OCI-LY1 (cell line): Measurements from ENCODE around the gene MORC3.

ENCODE experiments used
- H2AFZ ChIP-seq: fragments of 200-600 bp; sonication (generic), shearing (Covaris generic); 2 replicates; pipeline ENCODE4 v1.6.0; 2014; ENCODE audit warnings: antibody characterized with exemption, mild to moderate bottlenecking, low read length
- H3F3A ChIP-seq: fragments of 200-600 bp; sonication (generic), shearing (Covaris generic); 2 replicates; pipeline ENCODE4 v1.6.0; 2014; ENCODE audit warnings: mild to moderate bottlenecking, antibody characterized with exemption, low read length, moderate library complexity; ENCODE audit not compliant: insufficient read depth
- H3K27ac ChIP-seq: fragments of 200-600 bp; sonication (generic); 2 replicates; pipeline ENCODE4 v1.5.1; 2014; ENCODE audit warnings: low read length, mixed run types, mild to moderate bottlenecking, low read depth; ENCODE audit not compliant: poor library complexity, severe bottlenecking
- H3K27me3 ChIP-seq: fragments of 200-600 bp; sonication (generic); 2 replicates; pipeline ENCODE4 v1.6.0; 2014; ENCODE audit warnings: antibody characterized with exemption, mild to moderate bottlenecking, low read length, moderate library complexity; ENCODE audit not compliant: insufficient read depth
- H3K36me3 ChIP-seq: fragments of 200-600 bp; sonication (generic); 2 replicates; pipeline ENCODE4 v1.6.1; 2014; ENCODE audit warnings: mild to moderate bottlenecking, antibody characterized with exemption, low read length, moderate library complexity, mixed read lengths; ENCODE audit not compliant: insufficient read depth
- H3K4me1 ChIP-seq: fragments of 200-600 bp; sonication (generic); 2 replicates; pipeline ENCODE4 v1.5.1; 2014; ENCODE audit warnings: mild to moderate bottlenecking, low read length, moderate library complexity; ENCODE audit not compliant: insufficient read depth, severe bottlenecking
- H3K4me2 ChIP-seq: fragments of 200-600 bp; sonication (generic), shearing (Covaris generic); 2 replicates; pipeline ENCODE4 v1.6.1; 2014; ENCODE audit warnings: low read length
- H3K4me3 ChIP-seq: fragments of 200-600 bp; sonication (generic); 2 replicates; pipeline ENCODE4 v1.5.1; 2014; ENCODE audit warnings: low read length, low read depth, mild to moderate bottlenecking, mixed read lengths; ENCODE audit not compliant: poor library complexity, severe bottlenecking
- H3K79me2 ChIP-seq: fragments of 200-600 bp; shearing (Covaris generic); 2 replicates; pipeline ENCODE4 v1.6.1; 2016; ENCODE audit warnings: mixed run types, low read length, mixed read lengths; ENCODE audit not compliant: insufficient read depth
- H3K9ac ChIP-seq: fragments of 200-600 bp; sonication (generic), shearing (Covaris generic); 2 replicates; pipeline ENCODE4 v1.6.1; 2014; ENCODE audit warnings: mild to moderate bottlenecking, low read length, mixed read lengths
- H3K9me2 ChIP-seq: fragments of 200-600 bp; sonication (generic), shearing (Covaris generic); 2 replicates; pipeline ENCODE4 v1.6.1; 2014; ENCODE audit warnings: low read depth, mild to moderate bottlenecking, low read length, mixed read lengths
- H3K9me3 ChIP-seq: fragments of 200-600 bp; shearing (Covaris generic); 2 replicates; pipeline ENCODE4 v1.6.1; 2014; ENCODE audit warnings: low read length, mixed read lengths
- H4K20me1 ChIP-seq: fragments of 200-600 bp; sonication (generic), shearing (Covaris generic); 2 replicates; pipeline ENCODE4 v1.6.0; 2016; ENCODE audit warnings: mild to moderate bottlenecking, low read length; ENCODE audit not compliant: insufficient read depth
- CTCF ChIP-seq: fragments of 200-600 bp; sonication (generic), shearing (Covaris generic); IDR thresholded peaks from 2 replicates; pipeline ENCODE4 v1.5.1; 2017; ENCODE audit warnings: mild to moderate bottlenecking, antibody characterized with exemption, low read length, moderate library complexity, mixed read lengths
- EZH2 ChIP-seq: fragments of 200-600 bp; sonication (generic), shearing (Covaris generic); IDR thresholded peaks from 2 replicates; pipeline ENCODE4 v1.8.0; 2017; ENCODE audit warnings: borderline replicate concordance, mixed run types, mild to moderate bottlenecking, antibody characterized with exemption, low read length, moderate library complexity, mixed read lengths

MORC3 gene

GRCh38 chr21:36321325-36322082, 1.5 kb downstream of the MORC3 start:
- H2AFZ ChIP-seq, result no peak overlapping the region
- H3K9ac ChIP-seq, result peak overlapping the region; percentile 70
- no peaks in the 10 kb centered on the region for H3F3A ChIP-seq
- H3K9me2 ChIP-seq, result no peaks in the 10 kb centered on the region
- peaks cover 61% of the 10 kb centered on the region for H3K79me2 ChIP-seq
- H3K27ac ChIP-seq, result peak overlapping the region; percentile 86
- no peaks in the 10 kb centered on the region for H3K27me3 ChIP-seq
- no peaks in the 10 kb centered on the region for H4K20me1 ChIP-seq
- H3K4me1 ChIP-seq, result peaks cover 38% of the 10 kb centered on the region
- peak overlapping the region; percentile 79 for H3K4me2 ChIP-seq
- TF ChIP-seq CTCF, result no peak
- no peak for TF ChIP-seq EZH2
- no peaks in the 10 kb centered on the region for H3K9me3 ChIP-seq
- H3K36me3 ChIP-seq, result peaks cover 32% of the 10 kb centered on the region
- H3K4me3 ChIP-seq, result peak overlapping the region; percentile 72

DNA sequence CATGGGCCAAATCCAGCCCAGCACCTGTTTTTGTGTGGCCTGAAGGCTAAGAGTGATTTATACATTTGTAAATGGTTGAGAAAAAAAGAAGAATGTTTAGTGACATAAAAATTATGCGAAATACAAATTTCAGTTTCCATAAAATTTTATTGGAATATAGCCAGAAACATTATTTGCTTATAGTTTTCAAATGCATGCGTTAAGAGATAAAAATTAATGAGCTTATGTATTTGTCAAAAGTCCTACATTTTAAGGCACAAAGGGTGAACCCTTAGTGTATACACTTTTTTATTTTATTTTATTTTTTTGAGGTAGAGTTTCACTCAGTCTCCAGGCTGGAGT, 2.1 kb downstream of the MORC3 start:
- Histone ChIP-seq H3K9ac (peak overlapping the region; percentile 70), H3K4me3 (peak overlapping the region; percentile 72), H2AFZ (no peak overlapping the region), H3K36me3 (peaks cover 32% of the 10 kb centered on the region), H4K20me1 (no peaks in the 10 kb centered on the region), H3K9me2 (no peaks in the 10 kb centered on the region), H3K27ac (peak overlapping the region; percentile 86), H3K27me3 (no peaks in the 10 kb centered on the region), H3F3A (no peaks in the 10 kb centered on the region), H3K4me1 (peaks cover 42% of the 10 kb centered on the region), H3K9me3 (no peaks in the 10 kb centered on the region), H3K4me2 (peak overlapping the region; percentile 79), H3K79me2 (peaks cover 67% of the 10 kb centered on the region)
- TF ChIP-seq CTCF (no peak), EZH2 (no peak)

DNA sequence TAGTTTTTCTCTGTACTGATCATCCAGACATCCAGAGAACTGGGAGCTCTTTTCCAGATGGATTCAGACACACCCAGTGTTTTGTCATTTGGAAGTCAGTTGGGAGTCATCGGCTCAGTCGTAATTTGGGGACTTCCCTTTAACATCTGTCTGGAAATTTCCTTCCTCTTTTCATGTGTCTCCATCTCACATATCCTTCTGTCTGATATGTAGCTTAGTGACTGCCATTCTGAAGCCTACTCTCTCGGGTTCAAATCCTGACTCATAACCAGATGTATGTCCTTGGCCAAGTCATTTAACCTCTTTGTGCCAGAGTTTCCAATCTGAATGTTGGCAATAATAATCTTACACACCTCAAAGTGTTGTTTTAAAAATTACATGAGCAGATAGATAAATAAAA, 3.0 kb downstream of the MORC3 start:
- Histone ChIP-seq H3K4me1 (peaks cover 51% of the 10 kb centered on the region), H3K4me3 (peak overlapping the region; percentile 72), H3K4me2 (peak overlapping the region; percentile 79), H3K9ac (peak overlapping the region; percentile 70; the same call in 1 of the 2 replicates), H3F3A (no peaks in the 10 kb centered on the region), H3K36me3 (peaks cover 41% of the 10 kb centered on the region), H3K27ac (peak overlapping the region; percentile 86), H3K9me3 (no peaks in the 10 kb centered on the region), H3K9me2 (no peaks in the 10 kb centered on the region), H3K79me2 (peaks cover 76% of the 10 kb centered on the region), H2AFZ (no peak overlapping the region), H4K20me1 (no peaks in the 10 kb centered on the region), H3K27me3 (no peaks in the 10 kb centered on the region)
- TF ChIP-seq CTCF (no peak), EZH2 (no peak)
